HG03139 (cell line): ENCODE results near the gene AP1S1.
"Not testable (repeated sequence)": the region's sequence is repeated elsewhere in the genome, so short reads cannot be mapped to it uniquely, and the experiment has no call there.

ENCODE experiments used
- ATAC-seq: cut with Tn5 transposase; IDR thresholded peaks from one replicate; pipeline ENCODE4 v1.9.1; 2021; ENCODE audit not compliant: unreplicated experiment

Gene AP1S1

DNA sequence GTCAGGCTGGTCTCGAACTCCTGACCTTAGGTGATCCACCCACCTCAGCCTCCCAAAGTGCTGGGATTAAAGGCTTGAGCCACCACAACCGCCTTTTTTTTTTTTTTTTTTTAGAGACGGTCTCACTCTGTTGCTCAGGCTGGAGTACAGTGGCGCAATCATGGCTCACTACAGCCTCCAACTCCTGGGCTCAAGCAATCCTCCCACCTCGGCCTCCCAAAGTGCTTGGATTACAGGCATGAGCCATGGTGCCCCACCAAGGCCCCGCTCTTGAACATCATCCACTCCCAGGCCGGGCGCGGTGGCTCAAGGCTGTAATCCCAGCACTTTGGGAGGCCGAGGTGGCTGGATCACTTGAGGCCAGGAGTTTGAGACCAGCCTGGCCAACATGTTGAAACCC lies 45.2 kb downstream of the AP1S1 start:
- not testable (repeated sequence) for ATAC-seq

- ATAC-seq, result no peak
Measured at GRCh38 chr7:101200504-101200861, 46.2 kb downstream of the AP1S1 start.

- no peak for ATAC-seq
Measured at GRCh38 chr7:101200862-101201599, 46.8 kb downstream of the AP1S1 start, which contains the start of gene MOGAT3. TSS of gene MOGAT3 (minus strand) at chr7:101201036. CDS start at chr7:101200854, 182 bp downstream.

GRCh38 chr7:101201695-101202602 lies 47.7 kb downstream of the AP1S1 start:
- ATAC-seq, result no peak

DNA sequence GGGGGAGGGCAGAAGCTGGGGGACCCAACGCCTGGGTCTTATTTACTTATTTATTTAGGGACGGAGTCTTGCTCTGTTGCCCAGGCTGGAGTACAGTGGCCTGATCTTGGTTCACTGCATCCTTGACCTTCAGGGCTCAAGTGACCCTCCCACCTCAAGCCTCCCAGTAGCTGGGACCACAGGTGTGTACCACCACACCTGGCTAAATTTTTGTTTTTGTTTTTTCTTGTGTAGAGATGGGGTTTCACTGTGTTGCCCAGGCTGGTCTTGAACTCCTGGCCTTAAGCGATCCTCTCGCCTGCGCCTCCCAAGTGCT lies 48.3 kb downstream of the AP1S1 start:
- no peak for ATAC-seq

GRCh38 chr7:101203740-101204738 lies 49.8 kb downstream of the AP1S1 start:
- ATAC-seq, result not testable (repeated sequence)

DNA sequence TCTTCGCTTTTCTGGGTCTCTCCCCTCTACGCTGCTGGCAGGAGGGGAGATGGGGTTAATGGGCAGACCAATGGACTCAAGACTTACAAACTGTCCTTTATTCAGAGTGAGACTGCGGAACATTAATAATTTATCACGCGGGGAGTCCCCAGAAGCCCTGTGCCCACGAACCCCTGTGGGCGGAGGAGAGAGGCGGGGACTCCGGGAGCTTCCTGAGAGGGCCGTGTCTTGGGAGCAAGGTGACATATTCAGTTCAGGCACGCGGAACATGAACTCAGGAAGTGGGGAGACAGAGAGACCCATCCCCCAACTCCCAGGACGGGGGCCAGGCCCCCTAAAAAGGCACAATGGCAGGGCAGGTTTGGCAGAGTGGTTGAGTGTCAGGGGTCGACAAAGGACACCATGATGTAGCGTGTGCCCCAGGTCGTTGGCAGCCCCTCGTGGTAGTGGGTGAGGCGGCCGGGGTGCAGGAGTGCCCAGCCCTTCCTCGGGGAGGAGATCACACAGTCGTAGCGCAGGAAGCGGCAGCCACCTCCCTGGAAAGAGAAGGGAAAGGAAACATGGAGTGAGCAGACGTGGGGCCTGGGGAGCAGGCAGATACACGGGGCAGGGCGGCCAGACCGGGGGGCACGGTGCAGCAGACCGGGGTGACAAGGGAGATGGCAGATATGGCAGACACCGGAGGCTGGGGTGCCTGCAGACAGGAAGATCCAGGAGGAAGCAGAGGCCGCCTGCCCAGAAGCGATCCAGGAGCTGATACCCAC lies 51.8 kb downstream of the AP1S1 start:
- no peak for ATAC-seq

DNA sequence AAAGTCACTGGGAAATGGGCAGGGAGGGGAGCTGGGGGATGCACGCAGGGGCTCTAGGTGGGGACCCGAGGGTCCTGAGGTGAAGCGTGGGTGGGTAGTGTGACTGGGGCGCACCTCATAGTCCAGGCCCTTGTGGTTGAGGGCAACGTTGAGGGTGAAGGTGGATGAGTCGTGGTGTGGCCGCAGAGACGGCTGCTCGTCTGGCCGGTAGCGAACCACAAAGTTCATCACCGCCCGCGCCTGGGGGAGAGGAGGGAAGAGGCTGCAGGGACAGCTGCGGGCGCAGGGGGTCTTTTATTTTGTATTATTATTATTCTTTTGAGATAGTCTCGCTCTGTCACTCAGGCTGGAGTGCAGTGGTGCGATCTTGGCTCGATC lies 52.4 kb downstream of the AP1S1 start:
- ATAC-seq, result no peak

DNA sequence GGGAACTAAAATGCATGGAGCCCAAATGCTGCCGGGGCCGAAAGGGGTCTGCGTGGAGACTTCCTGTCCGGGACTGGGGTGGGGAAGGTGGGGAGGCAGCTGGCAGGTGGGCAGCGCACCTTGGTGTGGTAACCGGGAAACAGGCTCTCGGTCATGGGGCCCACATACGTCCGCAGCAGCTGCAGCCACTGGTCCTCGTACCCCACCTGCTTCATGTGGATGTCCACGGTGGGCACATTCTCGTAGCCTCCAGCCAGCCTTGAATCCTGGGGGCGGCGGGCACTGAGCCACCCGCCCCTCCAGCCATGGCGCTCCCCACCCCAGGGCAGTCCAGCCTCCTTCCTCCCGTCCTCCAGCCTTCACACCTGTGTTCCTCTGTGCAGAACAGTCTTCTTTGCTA lies 53.2 kb downstream of the AP1S1 start:
- ATAC-seq, result no peak

- ATAC-seq, result no peak
Measured at GRCh38 chr7:101208794-101209193, 54.5 kb downstream of the AP1S1 start.

DNA sequence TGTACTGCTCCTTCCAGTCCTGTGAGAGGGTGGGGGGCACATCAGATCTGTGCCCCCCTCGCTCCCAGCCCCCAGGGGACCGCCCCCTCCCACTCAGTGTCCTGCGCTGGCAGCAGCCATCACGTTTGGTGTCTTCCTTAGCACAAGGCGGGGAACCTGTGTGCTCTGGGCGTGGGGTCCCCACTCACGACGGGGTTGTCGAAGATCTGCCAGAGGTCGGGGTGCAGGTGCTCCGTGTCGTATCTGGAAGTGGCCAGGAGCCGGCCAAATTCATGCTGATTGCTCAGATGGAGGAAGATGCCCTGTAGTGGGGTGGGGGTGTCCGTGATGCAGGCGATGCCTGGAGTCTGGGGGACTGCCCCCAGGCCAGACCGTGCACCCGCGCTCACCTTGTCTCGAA lies 55.9 kb downstream of the AP1S1 start:
- no peak for ATAC-seq
